Uterus (tissue), 4 donors: ENCODE data around the gene CACNB4. TPM values are rescaled to one million over a fixed set of nuclear protein-coding genes. Genes with fewer than 3 reads are reported as not detected.
"Not testable (repeated sequence)": the region's sequence is repeated elsewhere in the genome, so short reads cannot be mapped to it uniquely, and the experiment has no call there.

Experiments
- DNase-seq, 2 donors: peaks; one replicate each; pipeline ENCODE4 v3.0.0-alpha.2; 2019 to 2020
- H3K27ac ChIP-seq, 2 donors: fragments of 200-600 bp; sonication (generic); 1 replicate in 1 of 2; 2 replicates in 1 of 2; pipeline ENCODE4 v1.5.1; 2016 to 2018
- H3K27me3 ChIP-seq, 2 donors: fragments of 200-600 bp; sonication (generic); one replicate each; pipeline ENCODE4 v1.5.1; 2018 to 2019; ENCODE audit warnings: control low read depth in 1 of 2
- H3K36me3 ChIP-seq, 2 donors: fragments of 200-600 bp; sonication (generic); one replicate each; pipeline ENCODE4 v1.5.1; 2019; ENCODE audit warnings: control low read depth in 1 of 2
- H3K4me1 ChIP-seq, 2 donors: fragments of 200-600 bp; sonication (generic); one replicate each; pipeline ENCODE4 v1.5.1; 2018 to 2019; ENCODE audit warnings: control low read depth in 1 of 2
- H3K4me3 ChIP-seq, 2 donors: fragments of 200-600 bp; sonication (generic); 1 replicate in 1 of 2; 2 replicates in 1 of 2; pipeline ENCODE4 v1.5.1; 2018 to 2019; ENCODE audit warnings: mild to moderate bottlenecking in 1 of 2
- H3K9me3 ChIP-seq, 2 donors: fragments of 200-600 bp; sonication (generic); one replicate each; pipeline ENCODE4 v1.5.1; 2019; ENCODE audit warnings: control low read depth in 1 of 2
- CTCF ChIP-seq, 4 experiments: fragments of 200-600 bp in 2 of 4; fragments of 450-650 bp in 2 of 4; sonication (generic) in 2 of 4; IDR thresholded peaks; one replicate each; pipeline ENCODE4 v1.5.1; 2016 to 2019; ENCODE audit warnings: antibody characterized with exemption in 4 of 4, mild to moderate bottlenecking in 2 of 4, moderate library complexity in 1 of 4
- POLR2A ChIP-seq, 2 donors: fragments of 450-650 bp; IDR thresholded peaks; one replicate each; pipeline ENCODE4 v1.6.1; 2016; ENCODE audit warnings: antibody characterized with exemption in 2 of 2, mild to moderate bottlenecking in 1 of 2, moderate library complexity in 1 of 2
- intact Hi-C: fragments of 100-400 bp; cut with DNase I; formaldehyde crosslinking; loops from one replicate; pipeline ENCODE4 v1.15.1; 2023; ENCODE audit warnings: low total_unique reads
- total RNA-seq, 4 donors: library from RNA; depleted of rRNA in 3 of 4; stranded (reverse); fragments of >200 nt in 3 of 4; gene quantifications; one replicate each; pipeline versions ENCODE4 v1.1.0 to v1.2.4, GENCODE V29; 2014 to 2023
- donor health status: DM: yes; HTN: yes; CAD: no.

The CACNB4 gene
- total RNA-seq, 4 donors from 2014 or later = 0.26 to 14.0 (median 1.6) TPM

GRCh38 chr2:152095146-152095545, 3.7 kb downstream of the CACNB4 start:
- H3K4me1 ChIP-seq = no peaks in the 10 kb centered on the region
- intact Hi-C loops = no loop called here
- no peaks in the 10 kb centered on the region for H3K36me3 ChIP-seq
- H3K27me3 ChIP-seq = no peaks in the 10 kb centered on the region
- no peak overlapping the region for H3K27ac ChIP-seq
- no peak for DNase-seq
- H3K4me3 ChIP-seq = no peak overlapping the region
- H3K9me3 ChIP-seq = no peaks in the 10 kb centered on the region
- TF ChIP-seq POLR2A (IDR thresholded peaks at IDR 0.05) (no peak), CTCF (IDR thresholded peaks at IDR 0.05) (no peak)

GRCh38 chr2:152094014-152094413, 4.8 kb downstream of the CACNB4 start:
- intact Hi-C loops = no loop called here

GRCh38 chr2:152093464-152093863, 5.4 kb downstream of the CACNB4 start:
- intact Hi-C loops = no loop called here
- no peaks in the 10 kb centered on the region for H3K27me3 ChIP-seq
- TF ChIP-seq POLR2A (IDR thresholded peaks at IDR 0.05) = no peak
- no peak for TF ChIP-seq CTCF (IDR thresholded peaks at IDR 0.05)

More at GRCh38 chr2:152094014-152094413, 4.8 kb downstream of the CACNB4 start:
- Histone ChIP-seq H3K9me3 (no peaks in the 10 kb centered on the region), H3K27me3 (no peaks in the 10 kb centered on the region), H3K27ac (no peak overlapping the region), H3K4me1 (no peaks in the 10 kb centered on the region), H3K4me3 (no peak overlapping the region), H3K36me3 (no peaks in the 10 kb centered on the region)
- no peak for DNase-seq
- TF ChIP-seq POLR2A (IDR thresholded peaks at IDR 0.05) = no peak
- TF ChIP-seq CTCF (IDR thresholded peaks at IDR 0.05) = no peak

GRCh38 chr2:152092095-152092494, 6.7 kb downstream of the CACNB4 start:
- Histone ChIP-seq H3K36me3 (no peaks in the 10 kb centered on the region), H3K9me3 (no peaks in the 10 kb centered on the region), H3K27ac (no peak overlapping the region), H3K27me3 (no peaks in the 10 kb centered on the region), H3K4me1 (no peaks in the 10 kb centered on the region), H3K4me3 (no peak overlapping the region)
- TF ChIP-seq POLR2A (IDR thresholded peaks at IDR 0.05) = no peak
- TF ChIP-seq CTCF (IDR thresholded peaks at IDR 0.05) = no peak
- intact Hi-C loops = no loop called here
- no peak for DNase-seq

More at GRCh38 chr2:152093464-152093863, 5.4 kb downstream of the CACNB4 start:
- Histone ChIP-seq H3K4me3 (no peak overlapping the region), H3K36me3 (no peaks in the 10 kb centered on the region), H3K9me3 (no peaks in the 10 kb centered on the region), H3K27ac (no peak overlapping the region), H3K4me1 (no peaks in the 10 kb centered on the region)
- no peak for DNase-seq

- intact Hi-C loops, H3K4me1 ChIP-seq, H3K4me3 ChIP-seq, H3K9me3 ChIP-seq, H3K27me3 ChIP-seq, H3K36me3 ChIP-seq, DNase-seq, H3K27ac ChIP-seq: not testable (repeated sequence)
Observed at GRCh38 chr2:152090726-152091125, 8.1 kb downstream of the CACNB4 start.

GRCh38 chr2:152089238-152089637, 9.6 kb downstream of the CACNB4 start:
- H3K4me3 ChIP-seq = no peak overlapping the region
- intact Hi-C loops = no loop called here
- H3K36me3 ChIP-seq = no peaks in the 10 kb centered on the region
- H3K27ac ChIP-seq = no peak overlapping the region
- H3K9me3 ChIP-seq = no peaks in the 10 kb centered on the region
- no peak for TF ChIP-seq CTCF (IDR thresholded peaks at IDR 0.05)
- no peak for TF ChIP-seq POLR2A (IDR thresholded peaks at IDR 0.05)
- no peaks in the 10 kb centered on the region for H3K4me1 ChIP-seq
- H3K27me3 ChIP-seq = no peaks in the 10 kb centered on the region
- DNase-seq = no peak
